H1 (cell line): ENCODE measurements around the gene MMP19. TPM values are rescaled to one million over a fixed set of nuclear protein-coding genes. Genes with fewer than 3 reads are reported as not detected.

ENCODE experiments used
- CBX5 ChIP-seq: fragments of 300-800, 300-1000 bp; sonication (generic); IDR thresholded peaks from 2 replicates; pipeline ENCODE4 v1.7.1; 2016; ENCODE audit warnings: antibody characterized with exemption, low read length, low read depth
- TEAD4 ChIP-seq: IDR thresholded peaks from 2 replicates; pipeline ENCODE4 v1.6.1; 2012; ENCODE audit warnings: low read depth, low read length, inconsistent platforms, mixed read lengths
- YY1 ChIP-seq: IDR thresholded peaks from 2 replicates; pipeline ENCODE4 v1.6.1; 2011; ENCODE audit warnings: low read depth, mild to moderate bottlenecking, low read length
- ZNF274 ChIP-seq: IDR thresholded peaks from 2 replicates; pipeline ENCODE4 v1.7.0; 2012; ENCODE audit warnings: low read length, borderline replicate concordance; ENCODE audit errors: extremely low read depth
- polyA plus RNA-seq, 7 experiments: library from polyadenylated mRNA; depleted of rRNA in 3 of 7; stranded (reverse) in 5 of 7; unstranded in 2 of 7; fragments of >200 nt in 5 of 7; fragments of 200-250 nt in 2 of 7; gene quantifications; 1 replicate in 5 of 7; 2 replicates in 1 of 7; 4 replicates in 1 of 7; pipeline versions ENCODE4 v1.2.1 to v1.2.3, GENCODE V29; 2011 to 2013; ENCODE audit warnings: missing spikeins in 2 of 7, mixed read lengths in 2 of 7
- total RNA-seq: library from RNA; stranded (reverse); fragmentation: NEBNext Ultra II Directional; extraction: Animal tissue kit (Norgen Biotek cat#: 25700); gene quantifications from 2 replicates; pipeline ENCODE4 v1.2.1, GENCODE V29; 2021
- TF ChIP-seq, protein P1 (sequence below): fragments of 300-600 bp; sonication (generic); IDR thresholded peaks from 2 replicates; pipeline ENCODE4 v1.7.1; 2012; ENCODE audit warnings: low read length, moderate library complexity, mild to moderate bottlenecking, inconsistent platforms; ENCODE audit not compliant: insufficient replicate concordance

MMP19 gene
- total and polyA plus RNA-seq, 2 of the 8 experiments (the other 6 are each of a cell fraction or from before 2014, with no cell fraction given) = 2.7 to 3.3 TPM

- TF ChIP-seq, protein P1, sequence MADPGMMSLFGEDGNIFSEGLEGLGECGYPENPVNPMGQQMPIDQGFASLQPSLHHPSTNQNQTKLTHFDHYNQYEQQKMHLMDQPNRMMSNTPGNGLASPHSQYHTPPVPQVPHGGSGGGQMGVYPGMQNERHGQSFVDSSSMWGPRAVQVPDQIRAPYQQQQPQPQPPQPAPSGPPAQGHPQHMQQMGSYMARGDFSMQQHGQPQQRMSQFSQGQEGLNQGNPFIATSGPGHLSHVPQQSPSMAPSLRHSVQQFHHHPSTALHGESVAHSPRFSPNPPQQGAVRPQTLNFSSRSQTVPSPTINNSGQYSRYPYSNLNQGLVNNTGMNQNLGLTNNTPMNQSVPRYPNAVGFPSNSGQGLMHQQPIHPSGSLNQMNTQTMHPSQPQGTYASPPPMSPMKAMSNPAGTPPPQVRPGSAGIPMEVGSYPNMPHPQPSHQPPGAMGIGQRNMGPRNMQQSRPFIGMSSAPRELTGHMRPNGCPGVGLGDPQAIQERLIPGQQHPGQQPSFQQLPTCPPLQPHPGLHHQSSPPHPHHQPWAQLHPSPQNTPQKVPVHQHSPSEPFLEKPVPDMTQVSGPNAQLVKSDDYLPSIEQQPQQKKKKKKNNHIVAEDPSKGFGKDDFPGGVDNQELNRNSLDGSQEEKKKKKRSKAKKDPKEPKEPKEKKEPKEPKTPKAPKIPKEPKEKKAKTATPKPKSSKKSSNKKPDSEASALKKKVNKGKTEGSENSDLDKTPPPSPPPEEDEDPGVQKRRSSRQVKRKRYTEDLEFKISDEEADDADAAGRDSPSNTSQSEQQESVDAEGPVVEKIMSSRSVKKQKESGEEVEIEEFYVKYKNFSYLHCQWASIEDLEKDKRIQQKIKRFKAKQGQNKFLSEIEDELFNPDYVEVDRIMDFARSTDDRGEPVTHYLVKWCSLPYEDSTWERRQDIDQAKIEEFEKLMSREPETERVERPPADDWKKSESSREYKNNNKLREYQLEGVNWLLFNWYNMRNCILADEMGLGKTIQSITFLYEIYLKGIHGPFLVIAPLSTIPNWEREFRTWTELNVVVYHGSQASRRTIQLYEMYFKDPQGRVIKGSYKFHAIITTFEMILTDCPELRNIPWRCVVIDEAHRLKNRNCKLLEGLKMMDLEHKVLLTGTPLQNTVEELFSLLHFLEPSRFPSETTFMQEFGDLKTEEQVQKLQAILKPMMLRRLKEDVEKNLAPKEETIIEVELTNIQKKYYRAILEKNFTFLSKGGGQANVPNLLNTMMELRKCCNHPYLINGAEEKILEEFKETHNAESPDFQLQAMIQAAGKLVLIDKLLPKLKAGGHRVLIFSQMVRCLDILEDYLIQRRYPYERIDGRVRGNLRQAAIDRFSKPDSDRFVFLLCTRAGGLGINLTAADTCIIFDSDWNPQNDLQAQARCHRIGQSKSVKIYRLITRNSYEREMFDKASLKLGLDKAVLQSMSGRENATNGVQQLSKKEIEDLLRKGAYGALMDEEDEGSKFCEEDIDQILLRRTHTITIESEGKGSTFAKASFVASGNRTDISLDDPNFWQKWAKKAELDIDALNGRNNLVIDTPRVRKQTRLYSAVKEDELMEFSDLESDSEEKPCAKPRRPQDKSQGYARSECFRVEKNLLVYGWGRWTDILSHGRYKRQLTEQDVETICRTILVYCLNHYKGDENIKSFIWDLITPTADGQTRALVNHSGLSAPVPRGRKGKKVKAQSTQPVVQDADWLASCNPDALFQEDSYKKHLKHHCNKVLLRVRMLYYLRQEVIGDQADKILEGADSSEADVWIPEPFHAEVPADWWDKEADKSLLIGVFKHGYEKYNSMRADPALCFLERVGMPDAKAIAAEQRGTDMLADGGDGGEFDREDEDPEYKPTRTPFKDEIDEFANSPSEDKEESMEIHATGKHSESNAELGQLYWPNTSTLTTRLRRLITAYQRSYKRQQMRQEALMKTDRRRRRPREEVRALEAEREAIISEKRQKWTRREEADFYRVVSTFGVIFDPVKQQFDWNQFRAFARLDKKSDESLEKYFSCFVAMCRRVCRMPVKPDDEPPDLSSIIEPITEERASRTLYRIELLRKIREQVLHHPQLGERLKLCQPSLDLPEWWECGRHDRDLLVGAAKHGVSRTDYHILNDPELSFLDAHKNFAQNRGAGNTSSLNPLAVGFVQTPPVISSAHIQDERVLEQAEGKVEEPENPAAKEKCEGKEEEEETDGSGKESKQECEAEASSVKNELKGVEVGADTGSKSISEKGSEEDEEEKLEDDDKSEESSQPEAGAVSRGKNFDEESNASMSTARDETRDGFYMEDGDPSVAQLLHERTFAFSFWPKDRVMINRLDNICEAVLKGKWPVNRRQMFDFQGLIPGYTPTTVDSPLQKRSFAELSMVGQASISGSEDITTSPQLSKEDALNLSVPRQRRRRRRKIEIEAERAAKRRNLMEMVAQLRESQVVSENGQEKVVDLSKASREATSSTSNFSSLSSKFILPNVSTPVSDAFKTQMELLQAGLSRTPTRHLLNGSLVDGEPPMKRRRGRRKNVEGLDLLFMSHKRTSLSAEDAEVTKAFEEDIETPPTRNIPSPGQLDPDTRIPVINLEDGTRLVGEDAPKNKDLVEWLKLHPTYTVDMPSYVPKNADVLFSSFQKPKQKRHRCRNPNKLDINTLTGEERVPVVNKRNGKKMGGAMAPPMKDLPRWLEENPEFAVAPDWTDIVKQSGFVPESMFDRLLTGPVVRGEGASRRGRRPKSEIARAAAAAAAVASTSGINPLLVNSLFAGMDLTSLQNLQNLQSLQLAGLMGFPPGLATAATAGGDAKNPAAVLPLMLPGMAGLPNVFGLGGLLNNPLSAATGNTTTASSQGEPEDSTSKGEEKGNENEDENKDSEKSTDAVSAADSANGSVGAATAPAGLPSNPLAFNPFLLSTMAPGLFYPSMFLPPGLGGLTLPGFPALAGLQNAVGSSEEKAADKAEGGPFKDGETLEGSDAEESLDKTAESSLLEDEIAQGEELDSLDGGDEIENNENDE = no peak
- no peak for TF ChIP-seq CBX5
- no peak for TF ChIP-seq YY1
- TF ChIP-seq ZNF274 = no peak
- peak; percentile 97 for TF ChIP-seq TEAD4
Observed at GRCh38 chr12:55822228-55822627, 20.5 kb downstream of the MMP19 start (continued).
